GM21786 (cell line): ENCODE measurements around the gene BZW2.
"Not testable (repeated sequence)": the region's sequence is repeated elsewhere in the genome, so short reads cannot be mapped to it uniquely, and the experiment has no call there.

Source experiments
- ATAC-seq: cut with Tn5 transposase; IDR thresholded peaks from one replicate; pipeline ENCODE4 v1.9.1; 2021; ENCODE audit not compliant: unreplicated experiment

BZW2 gene

DNA sequence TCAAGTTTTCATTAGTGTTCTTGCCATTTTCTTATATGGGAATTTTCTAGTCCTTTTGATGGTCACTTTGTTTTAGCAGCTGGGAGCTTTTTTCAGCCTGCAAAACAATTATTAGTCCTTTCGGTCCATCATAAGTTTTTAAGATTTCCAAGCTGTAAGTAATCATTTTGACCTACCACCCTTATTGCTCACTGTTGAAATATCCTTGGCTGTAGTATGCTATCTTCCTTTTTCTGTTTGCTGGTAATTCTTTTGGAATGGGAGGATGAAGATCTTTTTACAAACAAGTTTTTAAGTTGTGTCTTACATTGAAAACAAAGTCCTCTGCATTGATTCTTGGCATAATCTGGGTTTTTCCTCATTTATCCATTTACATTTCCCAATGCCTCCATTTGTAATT is 24.0 kb downstream of the BZW2 start:
- no peak for ATAC-seq

DNA sequence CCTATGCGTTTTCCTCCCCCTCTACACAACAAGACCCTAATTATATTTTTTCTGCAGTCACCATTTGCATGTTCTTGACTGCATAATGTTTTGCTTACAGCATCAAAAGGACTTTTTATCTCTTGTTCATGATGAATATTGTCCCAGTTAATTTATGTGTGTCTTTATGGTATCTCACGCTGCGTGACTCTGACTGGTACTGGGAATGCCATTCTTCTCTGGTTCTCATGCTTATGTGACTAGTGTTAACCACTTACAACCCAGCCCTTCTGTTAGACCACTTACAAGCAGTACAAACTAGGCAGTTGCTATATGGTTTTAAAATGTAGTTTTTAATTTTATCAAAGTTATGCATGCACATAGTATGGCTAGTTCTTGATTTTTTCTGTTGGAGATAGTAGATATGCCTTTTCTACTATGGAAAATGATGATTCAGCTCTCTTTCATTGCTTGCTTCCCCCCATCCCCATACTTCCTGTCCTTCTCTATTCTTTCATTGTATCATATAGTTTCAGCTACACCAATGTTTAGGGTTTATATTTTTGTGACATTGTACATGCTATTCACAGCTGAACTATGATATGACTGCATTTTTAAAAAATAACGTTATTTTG is 24.9 kb downstream of the BZW2 start:
- ATAC-seq = no peak

DNA sequence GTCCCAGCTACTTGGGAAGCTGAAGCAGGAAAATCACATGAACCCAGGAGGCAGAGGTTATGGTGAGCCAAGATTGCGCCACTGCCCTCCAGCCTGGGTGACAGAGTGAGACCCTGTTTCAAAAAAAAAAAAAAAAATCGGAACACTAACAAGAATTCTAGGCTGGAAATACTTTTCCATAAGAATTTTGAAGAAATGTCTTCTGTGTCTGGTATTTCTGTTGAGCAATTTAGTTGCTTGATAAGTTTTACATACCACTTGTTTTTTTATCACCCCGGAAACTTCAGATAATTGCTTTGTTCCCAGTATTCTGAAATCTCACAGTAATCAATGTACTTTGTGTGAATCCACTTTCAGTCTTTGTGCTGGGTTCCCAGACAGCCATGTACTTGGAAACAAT is 25.8 kb downstream of the BZW2 start:
- ATAC-seq = no peak

DNA sequence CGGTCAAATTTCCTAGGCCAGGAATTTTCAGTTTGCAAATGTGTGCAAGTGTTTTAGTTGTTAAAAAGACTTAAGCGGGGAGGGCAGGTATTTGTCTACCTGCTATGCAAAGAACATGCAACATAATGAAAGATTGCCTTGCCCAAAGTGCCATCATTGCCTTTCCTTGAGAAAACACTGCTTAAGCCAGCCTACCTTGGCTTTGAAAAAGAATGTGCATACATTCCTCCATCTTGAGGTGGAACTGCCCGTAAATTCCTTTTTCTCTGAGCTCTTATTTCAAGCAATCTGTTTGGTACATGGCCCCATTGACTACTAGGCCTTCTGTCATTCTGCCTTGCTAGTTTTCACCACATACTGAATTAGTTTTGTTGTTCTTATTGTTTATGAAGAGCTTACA is 29.3 kb downstream of the BZW2 start:
- ATAC-seq = no peak

DNA sequence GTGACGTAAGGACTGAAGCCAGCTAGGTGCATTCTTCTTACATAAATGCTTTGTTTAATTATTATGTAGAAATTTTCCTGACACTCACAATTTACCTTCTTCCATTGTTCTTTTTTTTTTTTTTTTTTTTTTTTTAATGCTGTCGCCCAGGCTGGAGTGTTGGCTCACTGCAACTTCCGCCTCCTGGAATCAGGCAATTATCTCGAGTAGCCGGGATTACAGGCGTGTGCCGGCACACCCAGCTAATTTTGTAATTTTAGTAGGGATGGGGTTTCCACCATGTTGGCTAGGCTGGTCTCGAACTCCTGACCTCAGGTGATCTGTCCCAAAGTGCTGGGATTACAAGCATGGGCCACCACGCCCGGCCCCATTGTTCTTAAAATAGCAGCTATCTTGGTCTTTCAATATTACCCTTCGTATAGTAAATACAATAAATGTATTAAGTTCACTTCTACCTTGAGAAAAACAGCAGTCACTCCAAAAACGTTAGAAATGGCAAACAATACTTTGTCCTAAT is 32.1 kb downstream of the BZW2 start:
- ATAC-seq = no peak

DNA sequence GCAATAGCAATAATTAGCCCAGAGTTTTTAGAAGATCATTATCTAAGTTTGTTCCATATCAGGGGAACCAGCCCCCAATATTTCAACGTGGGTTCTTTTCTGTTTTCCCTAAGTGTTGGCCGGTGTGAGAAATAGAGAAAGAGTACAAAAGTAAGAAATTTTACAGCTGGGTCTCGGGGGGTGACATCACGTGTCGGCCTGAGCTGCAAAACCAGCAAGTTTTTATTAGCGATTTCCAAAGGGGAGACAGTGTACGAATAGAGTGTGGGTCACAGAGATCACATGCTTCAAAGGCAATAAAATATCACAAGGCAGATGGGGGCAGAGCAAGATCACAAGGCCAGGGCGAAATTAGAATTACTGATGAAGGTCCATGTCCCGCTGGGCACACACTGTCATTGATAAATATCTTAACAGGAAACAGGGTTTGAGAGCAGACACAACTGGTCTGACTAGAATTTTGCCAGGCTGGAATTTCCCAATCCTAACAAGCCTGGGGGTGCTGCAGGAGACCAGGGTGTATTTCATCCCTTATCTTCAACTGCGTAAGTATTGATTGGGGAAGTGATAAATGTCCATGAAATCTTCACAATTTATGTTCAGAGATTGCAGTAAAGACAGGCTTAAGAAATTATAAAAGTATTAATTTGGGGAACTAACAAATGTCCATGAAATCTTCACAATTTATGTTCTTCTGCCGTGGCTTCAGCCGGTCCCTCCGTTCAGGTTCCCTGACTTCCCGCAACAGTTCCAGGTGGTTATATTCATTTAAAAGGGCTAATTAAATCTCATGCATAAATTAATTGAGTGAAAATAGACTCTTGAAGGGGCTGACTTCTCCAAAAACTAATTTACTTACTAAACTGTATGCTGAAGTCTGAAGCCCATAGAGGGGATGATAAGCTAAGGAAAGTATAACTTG is 32.9 kb downstream of the BZW2 start:
- ATAC-seq = not testable (repeated sequence)

DNA sequence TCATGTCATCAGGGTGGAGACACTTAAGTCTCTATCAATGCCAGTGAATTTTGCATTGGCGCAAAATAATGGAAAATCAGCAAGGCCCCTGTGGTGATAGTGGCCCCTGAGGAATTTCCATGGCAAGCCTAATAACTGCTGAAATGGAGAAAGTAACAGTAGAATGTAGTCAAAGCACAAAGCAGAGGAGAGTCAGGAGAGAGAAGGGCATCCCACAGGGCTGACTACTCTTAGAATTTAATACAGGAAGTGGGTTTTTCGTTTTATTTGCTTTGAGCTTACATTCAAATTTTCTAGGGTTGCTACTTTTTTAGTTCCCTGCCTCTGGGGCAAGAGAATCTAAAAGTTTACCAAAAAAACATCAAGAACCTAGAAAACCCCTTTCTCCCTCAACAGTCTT is 39.0 kb downstream of the BZW2 start:
- ATAC-seq = no peak

DNA sequence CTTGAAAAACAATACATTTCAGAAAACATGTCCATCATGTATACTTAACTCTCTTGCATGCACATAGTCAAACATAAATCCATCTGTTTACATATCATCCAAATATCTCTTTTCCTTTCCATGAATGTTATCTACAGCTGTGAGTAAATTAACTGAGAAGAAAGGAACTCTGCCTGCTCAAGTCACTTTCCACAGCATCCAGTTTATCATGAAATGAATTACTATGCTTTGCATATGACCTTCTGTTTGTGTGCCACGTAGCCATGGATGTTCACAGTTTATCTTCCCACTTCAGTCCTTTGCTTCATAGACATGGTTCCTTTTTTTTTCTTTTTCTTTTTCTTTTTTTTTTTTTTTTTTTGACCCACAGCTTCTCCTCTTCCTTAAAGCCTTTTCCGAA is 39.6 kb downstream of the BZW2 start:
- no peak for ATAC-seq

DNA sequence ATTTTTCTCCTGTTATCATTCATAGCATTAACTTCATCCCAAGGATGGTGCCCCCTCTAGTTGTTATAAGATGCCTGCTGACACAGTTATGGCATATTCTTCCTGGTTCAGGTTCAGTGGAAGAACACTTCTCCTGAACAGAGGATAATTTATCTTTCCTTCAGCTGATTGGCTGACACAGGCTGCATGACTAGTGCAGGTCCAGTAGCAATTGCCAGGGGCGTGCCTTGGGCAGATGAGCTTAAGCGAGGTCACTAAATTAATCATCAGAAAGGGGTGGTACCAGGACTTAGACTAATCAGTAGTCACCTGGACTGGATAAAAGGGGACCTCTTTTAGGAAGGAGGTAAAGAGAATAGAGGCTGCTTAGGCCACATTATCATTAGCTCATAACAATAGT is 42.3 kb downstream of the BZW2 start:
- no peak for ATAC-seq

DNA sequence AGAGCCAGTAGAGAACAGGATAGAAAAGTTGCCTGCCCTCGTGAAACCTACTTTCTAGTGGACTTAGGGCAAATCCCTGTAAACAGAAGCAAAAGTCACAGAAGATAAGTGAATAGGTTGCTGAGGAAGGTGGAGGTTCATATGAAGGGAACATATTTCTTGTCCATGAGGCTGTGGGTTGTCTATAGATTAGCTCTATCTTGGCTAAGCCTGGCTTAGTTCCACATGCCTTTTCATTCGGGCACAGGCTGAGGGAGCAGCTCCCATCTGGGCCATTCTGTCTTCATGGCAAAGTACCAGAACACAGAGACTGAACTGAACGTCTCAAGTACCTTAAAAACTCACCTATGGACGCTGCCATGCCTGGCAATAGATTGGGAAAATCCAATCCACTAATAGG is 45.3 kb downstream of the BZW2 start:
- ATAC-seq = no peak

DNA sequence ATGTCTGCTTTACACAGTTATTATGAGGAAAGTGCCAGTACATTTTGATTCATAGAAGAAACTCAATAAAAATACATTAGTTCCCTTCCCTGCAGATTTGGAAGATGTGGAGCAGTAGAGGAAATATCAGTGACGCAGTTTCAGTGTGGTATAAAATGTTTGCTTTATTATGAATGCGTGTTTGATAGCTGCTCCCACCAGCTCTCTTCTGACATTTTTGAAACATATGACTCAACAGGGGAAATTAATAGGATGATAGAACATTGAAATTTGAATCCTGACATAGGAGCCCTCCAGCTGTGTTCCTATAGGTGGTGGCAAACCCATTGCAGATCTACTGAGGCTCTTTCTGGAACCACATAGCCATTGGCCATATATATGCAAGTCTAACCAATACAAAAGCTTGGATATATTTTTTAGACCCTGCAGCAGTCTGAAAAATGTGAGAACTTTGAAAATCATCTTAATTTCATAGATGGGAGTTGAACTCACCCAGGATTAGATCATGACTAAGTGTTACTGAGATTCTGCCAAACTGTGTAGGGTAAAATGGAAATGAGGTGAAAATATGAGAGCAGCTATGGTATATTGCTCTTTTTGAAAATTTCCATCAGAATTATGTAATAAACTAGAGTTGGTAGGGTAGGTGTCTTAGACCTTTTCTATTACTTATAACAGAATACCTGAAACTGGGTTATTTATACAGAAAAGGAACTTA is 47.8 kb downstream of the BZW2 start:
- no peak for ATAC-seq

DNA sequence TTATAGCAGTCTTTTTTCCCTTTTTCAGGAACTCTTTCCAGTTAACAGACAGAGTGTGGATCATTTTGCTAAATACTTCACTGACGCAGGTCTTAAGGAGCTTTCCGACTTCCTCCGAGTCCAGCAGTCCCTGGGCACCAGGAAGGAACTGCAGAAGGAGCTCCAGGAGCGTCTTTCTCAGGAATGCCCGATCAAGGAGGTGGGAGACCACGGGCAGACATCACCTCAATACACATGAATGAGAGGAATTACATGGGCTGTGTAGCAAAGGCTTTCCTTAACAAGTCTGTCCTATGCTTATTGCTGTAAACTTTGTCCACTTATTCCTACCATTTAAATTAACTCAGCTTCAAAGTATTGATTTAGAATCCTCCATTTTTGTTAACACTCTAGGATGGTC is 48.8 kb downstream of the BZW2 start:
- ATAC-seq = no peak

DNA sequence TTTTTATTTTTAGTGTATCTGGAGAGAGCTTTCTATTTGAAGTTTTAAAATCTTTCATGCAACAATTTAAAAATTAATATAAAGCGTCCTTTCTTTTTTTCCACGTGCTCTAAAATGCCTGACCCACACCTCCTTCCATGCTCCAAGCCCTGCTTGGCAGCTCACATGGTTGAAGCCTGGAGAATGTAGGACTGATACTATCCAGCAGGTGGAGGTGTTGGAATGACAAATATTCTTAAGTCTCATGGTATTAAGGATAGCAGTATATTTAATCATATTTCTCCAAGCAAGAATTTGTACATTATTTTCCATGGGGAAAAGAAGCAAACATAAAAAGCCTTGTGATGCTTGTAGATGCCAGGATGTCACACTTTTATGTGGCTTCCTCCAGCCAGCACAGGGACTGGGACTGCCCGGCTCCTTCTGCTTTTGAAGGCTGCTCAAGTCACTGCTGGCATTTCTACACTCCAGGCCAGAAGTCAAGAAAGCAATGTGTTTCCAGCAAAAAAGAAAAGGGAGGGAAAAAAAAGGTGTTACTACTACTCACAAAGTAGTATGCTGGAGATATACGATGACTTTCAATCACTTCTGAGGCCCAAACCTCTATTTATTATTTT is 49.7 kb downstream of the BZW2 start:
- ATAC-seq = peak; percentile 51

DNA sequence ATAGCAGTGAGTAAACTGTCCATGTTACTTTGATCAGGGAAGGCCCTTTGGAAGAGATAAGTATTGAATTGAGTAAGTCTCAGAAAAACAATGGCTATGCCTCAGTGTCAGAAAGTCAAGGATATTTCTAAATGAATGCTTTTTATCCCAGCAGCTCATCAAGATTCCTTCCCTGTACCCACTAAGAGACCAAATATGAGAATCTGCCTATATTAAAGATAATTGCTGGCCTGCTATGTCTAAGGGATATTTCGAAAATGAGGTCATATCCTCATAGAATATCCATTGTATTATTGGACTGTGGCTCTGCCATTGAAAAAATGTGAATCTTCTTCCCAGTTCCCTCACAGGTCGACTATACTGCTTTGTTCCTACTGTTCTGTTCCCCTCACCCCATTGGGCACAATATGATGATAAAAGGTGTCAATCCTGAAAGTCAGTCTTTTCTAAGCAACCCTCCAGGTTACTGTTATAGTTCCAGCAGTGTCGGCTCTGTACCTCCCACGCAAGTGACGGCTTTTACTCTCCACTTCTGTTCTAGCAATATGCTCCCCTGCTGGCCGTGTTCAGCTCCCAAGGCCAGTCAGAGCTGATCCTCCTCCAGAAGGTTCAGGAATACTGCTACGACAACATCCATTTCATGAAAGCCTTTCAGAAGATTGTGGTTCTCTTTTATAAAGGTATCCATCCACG is 51.7 kb downstream of the BZW2 start:
- ATAC-seq = no peak

DNA sequence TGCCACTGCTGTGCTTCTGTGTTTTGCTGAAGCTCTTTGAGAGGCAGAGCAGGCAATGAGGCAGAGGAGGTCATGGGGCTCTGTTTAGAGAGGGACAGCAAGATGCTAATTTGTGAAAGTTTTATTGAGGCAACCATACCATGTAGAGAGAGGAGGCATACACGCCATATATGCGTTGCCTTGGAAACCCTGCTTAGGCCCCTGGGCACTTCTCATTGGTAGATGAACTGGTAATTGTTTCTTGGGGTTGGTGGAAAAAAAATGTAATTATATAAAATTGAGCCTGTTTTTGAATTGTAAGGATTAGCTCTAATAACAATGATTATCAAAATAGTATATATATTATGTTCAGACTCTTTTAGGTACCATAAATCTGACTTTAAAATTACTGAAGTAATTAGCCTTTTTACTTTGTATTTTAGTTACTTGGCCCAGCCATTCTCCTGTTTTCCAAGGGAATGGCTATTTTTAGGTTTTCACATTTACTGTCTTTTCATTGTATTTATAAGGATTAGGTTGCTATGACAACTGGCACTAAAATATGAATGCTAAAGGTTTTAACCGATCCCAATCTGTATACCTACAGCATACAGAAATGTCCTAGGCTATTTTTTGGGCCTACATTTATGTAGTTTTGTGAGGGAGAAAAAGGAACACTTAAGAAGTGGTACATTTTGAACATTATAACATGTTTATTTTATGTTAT is 52.4 kb downstream of the BZW2 start:
- ATAC-seq = no peak

DNA sequence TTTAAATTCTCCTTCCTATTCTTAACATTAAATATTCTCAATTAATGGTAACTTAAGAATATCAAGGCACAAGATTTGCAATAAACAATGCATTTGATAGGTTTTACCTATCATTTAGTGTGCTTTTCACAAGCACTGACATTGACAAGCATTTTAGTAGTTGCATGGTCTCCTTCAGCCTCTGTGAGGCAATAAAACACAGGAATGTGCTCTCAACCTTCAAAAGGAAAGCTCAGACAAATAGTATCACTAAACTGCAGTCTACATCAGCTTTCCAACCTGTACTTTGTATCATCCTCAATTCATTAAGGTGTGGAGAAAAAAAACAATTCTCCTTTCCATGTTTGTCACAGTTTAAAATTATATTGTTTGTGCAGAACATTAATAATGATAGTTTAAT is 56.5 kb downstream of the BZW2 start:
- ATAC-seq = no peak

DNA sequence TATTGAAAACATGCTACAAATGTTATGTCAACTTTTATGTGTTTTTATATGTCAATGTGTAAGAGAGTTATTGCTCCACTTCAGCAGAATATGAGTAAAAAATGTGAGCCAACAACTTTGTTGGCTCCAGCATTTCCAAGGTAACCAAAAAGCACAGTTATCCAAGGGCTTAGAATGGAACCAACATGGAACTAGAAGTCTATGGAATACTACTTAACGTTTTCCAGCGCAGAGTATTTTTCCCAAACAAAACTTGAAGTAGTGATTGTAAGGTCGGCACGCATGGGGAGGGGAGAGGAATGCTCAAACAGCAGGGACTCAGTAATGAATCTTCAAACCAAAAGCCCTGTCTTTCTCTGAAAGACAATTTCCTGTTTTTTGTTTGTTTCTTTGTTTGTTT is 62.5 kb downstream of the BZW2 start:
- no peak for ATAC-seq

DNA sequence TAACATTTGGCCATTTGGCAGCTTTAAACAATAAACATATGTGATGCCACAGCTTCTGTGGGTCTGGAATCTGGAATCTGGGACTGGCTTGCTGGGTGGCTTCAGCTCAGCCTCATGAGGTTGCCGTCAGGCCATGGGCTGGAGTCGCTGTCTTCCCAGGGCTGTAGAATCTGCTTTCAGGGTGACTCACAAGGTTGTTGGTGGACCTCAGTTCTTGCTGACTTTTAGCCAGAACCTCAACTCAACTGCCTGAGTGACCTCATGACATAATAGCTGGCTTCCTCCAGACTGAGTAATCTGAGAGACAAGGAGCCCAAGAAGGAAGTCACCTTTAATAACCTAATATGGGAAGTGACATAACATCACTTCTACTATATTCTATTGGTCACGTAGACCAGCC is 63.0 kb downstream of the BZW2 start:
- no peak for ATAC-seq

DNA sequence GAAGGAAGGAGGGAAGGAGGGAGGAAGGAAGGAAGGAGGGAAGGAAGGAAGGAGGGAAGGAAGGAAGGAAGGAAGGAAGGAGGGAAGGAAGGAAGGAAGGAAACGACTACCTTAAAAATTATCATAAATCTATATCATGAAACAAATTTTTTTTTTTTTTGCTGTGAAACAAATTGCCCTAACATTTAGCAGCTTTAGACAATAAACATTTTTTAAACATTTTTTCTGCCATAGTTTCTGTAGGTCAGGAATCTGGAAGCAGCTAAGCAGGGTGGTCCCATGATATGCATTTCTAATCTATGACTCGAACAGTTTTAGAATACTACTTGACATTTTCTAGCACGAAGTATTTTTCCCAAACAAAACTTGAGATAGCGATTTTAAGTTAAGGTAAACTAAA is 64.7 kb downstream of the BZW2 start:
- no peak for ATAC-seq

DNA sequence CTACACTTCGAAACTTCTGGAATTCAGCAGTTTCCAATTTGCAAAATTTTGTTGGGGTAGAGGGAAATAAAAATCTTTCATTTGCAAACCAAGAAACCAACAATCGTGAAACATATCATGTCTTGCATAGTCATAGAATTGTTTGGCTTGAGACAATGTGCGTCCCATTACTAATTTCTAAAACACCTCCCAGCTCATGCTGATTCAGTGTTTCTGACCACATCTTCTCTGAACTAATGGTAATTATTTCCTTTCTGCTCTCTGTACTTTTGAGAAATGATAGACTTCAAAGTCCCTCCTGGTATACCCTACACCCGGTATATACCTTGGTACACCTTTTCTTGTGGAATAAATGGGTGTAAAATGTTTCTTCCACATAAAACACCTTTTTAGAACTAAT is 65.7 kb downstream of the BZW2 start:
- no peak for ATAC-seq
